ENCODE data around the gene KCND2. TPM values are rescaled to one million over a fixed set of nuclear protein-coding genes. Genes with fewer than 3 reads are reported as not detected.

Gene KCND2
- total RNA-seq, 1 donor from 2014 or later = 0.46 TPM

DNA sequence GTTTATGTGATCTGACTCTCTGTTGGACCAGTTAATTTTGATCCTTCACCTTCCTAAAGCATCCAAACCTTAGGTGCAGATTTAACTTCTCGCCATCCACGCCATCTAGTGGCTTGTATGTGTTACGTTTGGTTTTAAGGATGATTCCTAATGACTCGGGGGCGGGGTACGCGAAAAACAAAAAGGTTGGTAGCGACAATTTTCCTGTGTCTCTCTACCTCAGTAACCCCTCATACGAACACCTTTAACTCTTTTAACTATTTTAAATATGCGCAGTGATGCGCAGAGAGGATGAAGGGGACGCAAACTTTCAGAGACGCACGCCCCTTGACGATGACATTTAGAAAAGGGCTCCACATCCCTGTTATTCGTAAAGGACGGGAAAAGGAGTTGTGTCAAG lies 714 bp upstream of the KCND2 start:
- no peaks in the 10 kb centered on the region for H3K36me3 Mint-ChIP-seq (ENCODE audit: unreplicated experiment)
- H3K27me3 Mint-ChIP-seq (ENCODE audit: unreplicated experiment) = peaks cover 7% of the 10 kb centered on the region
- no peak for DNase-seq (ENCODE audit: extremely low spot score, unreplicated experiment)
- H3K4me3 Mint-ChIP-seq (ENCODE audit: unreplicated experiment) = peak overlapping the region; percentile 85
- no peak overlapping the region for H3K27ac Mint-ChIP-seq (ENCODE audit: unreplicated experiment)
- peaks cover 7% of the 10 kb centered on the region for H3K4me1 Mint-ChIP-seq (ENCODE audit: unreplicated experiment)
- no peaks in the 10 kb centered on the region for H3K9me3 Mint-ChIP-seq (ENCODE audit: unreplicated experiment)
- TF ChIP-seq, protein P1, sequence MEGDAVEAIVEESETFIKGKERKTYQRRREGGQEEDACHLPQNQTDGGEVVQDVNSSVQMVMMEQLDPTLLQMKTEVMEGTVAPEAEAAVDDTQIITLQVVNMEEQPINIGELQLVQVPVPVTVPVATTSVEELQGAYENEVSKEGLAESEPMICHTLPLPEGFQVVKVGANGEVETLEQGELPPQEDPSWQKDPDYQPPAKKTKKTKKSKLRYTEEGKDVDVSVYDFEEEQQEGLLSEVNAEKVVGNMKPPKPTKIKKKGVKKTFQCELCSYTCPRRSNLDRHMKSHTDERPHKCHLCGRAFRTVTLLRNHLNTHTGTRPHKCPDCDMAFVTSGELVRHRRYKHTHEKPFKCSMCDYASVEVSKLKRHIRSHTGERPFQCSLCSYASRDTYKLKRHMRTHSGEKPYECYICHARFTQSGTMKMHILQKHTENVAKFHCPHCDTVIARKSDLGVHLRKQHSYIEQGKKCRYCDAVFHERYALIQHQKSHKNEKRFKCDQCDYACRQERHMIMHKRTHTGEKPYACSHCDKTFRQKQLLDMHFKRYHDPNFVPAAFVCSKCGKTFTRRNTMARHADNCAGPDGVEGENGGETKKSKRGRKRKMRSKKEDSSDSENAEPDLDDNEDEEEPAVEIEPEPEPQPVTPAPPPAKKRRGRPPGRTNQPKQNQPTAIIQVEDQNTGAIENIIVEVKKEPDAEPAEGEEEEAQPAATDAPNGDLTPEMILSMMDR (IDR thresholded peaks at IDR 0.05) = peak; percentile 88

DNA sequence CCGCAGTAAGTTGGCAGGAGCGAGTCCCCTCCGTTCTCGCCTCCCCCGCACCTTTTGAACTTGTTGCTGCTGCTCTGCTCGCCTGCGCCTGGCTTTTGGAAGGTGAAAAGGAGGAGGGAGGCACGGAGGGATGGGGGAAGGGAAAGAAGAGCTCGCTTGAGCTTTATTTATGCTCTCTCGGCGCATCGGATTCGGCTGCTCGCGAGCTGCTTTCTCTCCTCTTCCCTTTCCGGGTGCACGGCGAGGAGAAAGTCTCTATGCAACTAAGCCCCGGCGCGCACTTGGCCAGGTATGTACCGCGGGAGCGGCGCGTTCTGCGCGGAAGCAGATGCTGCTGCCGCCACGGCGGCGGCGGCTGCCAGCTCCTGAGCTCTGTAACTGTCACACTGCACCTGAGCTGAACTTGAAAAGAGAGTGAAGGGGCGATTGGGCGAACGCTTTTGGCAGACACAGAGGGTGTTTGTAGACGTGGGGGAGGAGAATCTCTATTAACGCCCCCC lies 551 bp downstream of the KCND2 start:
- DNase-seq (ENCODE audit: extremely low spot score, unreplicated experiment) = no peak
- Mint-ChIP-seq H3K4me3 (ENCODE audit: unreplicated experiment) (peak overlapping the region; percentile 94), H3K27ac (ENCODE audit: unreplicated experiment) (no peak overlapping the region), H3K27me3 (ENCODE audit: unreplicated experiment) (peaks cover 7% of the 10 kb centered on the region), H3K4me1 (ENCODE audit: unreplicated experiment) (peaks cover 7% of the 10 kb centered on the region), H3K36me3 (ENCODE audit: unreplicated experiment) (no peaks in the 10 kb centered on the region), H3K9me3 (ENCODE audit: unreplicated experiment) (no peaks in the 10 kb centered on the region)
- TF ChIP-seq, protein P1 (IDR thresholded peaks at IDR 0.05) = no peak

DNA sequence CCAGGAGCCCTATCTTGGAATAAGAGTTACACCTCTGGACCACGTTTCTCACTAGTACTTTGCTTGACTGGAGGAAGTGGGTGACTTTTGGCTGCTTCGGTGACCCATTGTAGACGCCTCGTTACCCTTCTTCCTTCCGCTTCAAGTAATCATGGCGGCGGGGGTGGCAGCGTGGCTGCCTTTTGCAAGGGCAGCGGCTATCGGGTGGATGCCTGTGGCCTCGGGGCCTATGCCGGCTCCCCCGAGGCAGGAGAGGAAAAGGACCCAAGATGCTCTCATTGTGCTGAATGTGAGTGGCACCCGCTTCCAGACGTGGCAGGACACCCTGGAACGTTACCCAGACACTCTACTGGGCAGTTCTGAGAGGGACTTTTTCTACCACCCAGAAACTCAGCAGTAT lies 1.5 kb downstream of the KCND2 start:
- peaks cover 10% of the 10 kb centered on the region for H3K27me3 Mint-ChIP-seq (ENCODE audit: unreplicated experiment)
- DNase-seq (ENCODE audit: extremely low spot score, unreplicated experiment) = no peak
- no peaks in the 10 kb centered on the region for H3K36me3 Mint-ChIP-seq (ENCODE audit: unreplicated experiment)
- H3K9me3 Mint-ChIP-seq (ENCODE audit: unreplicated experiment) = no peaks in the 10 kb centered on the region
- peaks cover 7% of the 10 kb centered on the region for H3K4me1 Mint-ChIP-seq (ENCODE audit: unreplicated experiment)
- no peak overlapping the region for H3K27ac Mint-ChIP-seq (ENCODE audit: unreplicated experiment)
- TF ChIP-seq, protein P1 (IDR thresholded peaks at IDR 0.05) = no peak
- peak overlapping the region; percentile 94 for H3K4me3 Mint-ChIP-seq (ENCODE audit: unreplicated experiment)

DNA sequence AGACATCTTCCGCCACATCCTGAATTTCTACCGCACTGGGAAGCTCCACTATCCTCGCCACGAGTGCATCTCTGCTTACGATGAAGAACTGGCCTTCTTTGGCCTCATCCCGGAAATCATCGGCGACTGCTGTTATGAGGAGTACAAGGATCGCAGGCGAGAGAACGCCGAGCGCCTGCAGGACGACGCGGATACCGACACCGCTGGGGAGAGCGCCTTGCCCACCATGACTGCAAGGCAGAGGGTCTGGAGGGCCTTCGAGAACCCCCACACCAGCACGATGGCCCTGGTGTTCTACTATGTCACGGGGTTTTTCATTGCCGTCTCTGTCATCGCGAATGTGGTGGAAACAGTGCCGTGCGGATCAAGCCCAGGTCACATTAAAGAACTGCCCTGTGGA lies 1.9 kb downstream of the KCND2 start:
- H3K9me3 Mint-ChIP-seq (ENCODE audit: unreplicated experiment) = no peaks in the 10 kb centered on the region
- DNase-seq (ENCODE audit: extremely low spot score, unreplicated experiment) = no peak
- TF ChIP-seq, protein P1 (IDR thresholded peaks at IDR 0.05) = no peak
- H3K4me1 Mint-ChIP-seq (ENCODE audit: unreplicated experiment) = peaks cover 7% of the 10 kb centered on the region
- H3K27ac Mint-ChIP-seq (ENCODE audit: unreplicated experiment) = no peak overlapping the region
- H3K27me3 Mint-ChIP-seq (ENCODE audit: unreplicated experiment) = peaks cover 10% of the 10 kb centered on the region
- no peak overlapping the region for H3K4me3 Mint-ChIP-seq (ENCODE audit: unreplicated experiment)
- no peaks in the 10 kb centered on the region for H3K36me3 Mint-ChIP-seq (ENCODE audit: unreplicated experiment)

DNA sequence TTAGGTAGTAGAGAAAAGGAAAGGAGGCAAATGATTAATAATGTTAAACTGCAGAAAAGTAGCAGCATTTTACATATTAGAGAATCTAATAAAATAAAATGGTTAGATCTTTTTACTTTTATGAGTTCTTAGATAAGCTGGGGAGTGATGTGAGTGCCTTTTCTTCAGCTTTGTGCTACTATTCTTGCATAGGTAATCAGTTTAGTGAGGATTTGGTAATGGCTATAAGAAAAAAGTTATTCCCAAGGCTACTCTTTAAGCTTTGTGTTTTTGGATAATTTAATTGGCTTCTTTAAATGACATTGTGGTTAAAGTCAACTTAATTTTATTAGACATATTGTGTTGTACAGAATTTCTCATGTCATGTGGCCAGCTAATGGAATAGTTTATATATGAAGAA lies 3.7 kb downstream of the KCND2 start:
- Mint-ChIP-seq H3K27ac (ENCODE audit: unreplicated experiment) (no peak overlapping the region), H3K4me3 (ENCODE audit: unreplicated experiment) (no peak overlapping the region), H3K36me3 (ENCODE audit: unreplicated experiment) (no peaks in the 10 kb centered on the region), H3K27me3 (ENCODE audit: unreplicated experiment) (peaks cover 10% of the 10 kb centered on the region), H3K9me3 (ENCODE audit: unreplicated experiment) (no peaks in the 10 kb centered on the region), H3K4me1 (ENCODE audit: unreplicated experiment) (peaks cover 7% of the 10 kb centered on the region)
- TF ChIP-seq, protein P1 (IDR thresholded peaks at IDR 0.05) = no peak
- DNase-seq (ENCODE audit: extremely low spot score, unreplicated experiment) = no peak

Measured in osteocyte (in vitro differentiated cells).